Thoracic aorta (tissue), 2 donors: ENCODE measurements around the gene HPF1. TPM values are rescaled to one million over a fixed set of nuclear protein-coding genes. Genes with fewer than 3 reads are reported as not detected.

ENCODE experiments used
- ATAC-seq: fragments of 150-250 bp; one replicate; pipeline ENCODE4 v1.8.0; 2017; ENCODE audit warnings: low read depth; ENCODE audit not compliant: insufficient number of reproducible peaks, low FRiP score
- DNase-seq: peaks from one replicate; pipeline ENCODE4 v3.0.0-alpha.2; 2020; ENCODE audit warnings: low spot score
- H3K27ac ChIP-seq, 2 donors: fragments of 200-600 bp; sonication (generic); 1 replicate in 1 of 2; 2 replicates in 1 of 2; pipeline ENCODE4 v1.5.1; 2016; ENCODE audit warnings: mild to moderate bottlenecking in 2 of 2, moderate library complexity in 2 of 2
- H3K27me3 ChIP-seq: fragments of 200-600 bp; sonication (generic); replicated peaks from 2 replicates; pipeline ENCODE4 v1.6.0; 2016; ENCODE audit warnings: mild to moderate bottlenecking; ENCODE audit not compliant: insufficient read depth
- H3K36me3 ChIP-seq: fragments of 200-600 bp; sonication (generic); one replicate; pipeline ENCODE4 v1.5.1; 2016
- H3K4me1 ChIP-seq, 2 donors: fragments of 200-600 bp; sonication (generic); 1 replicate in 1 of 2; 2 replicates in 1 of 2; pipeline versions ENCODE4 v1.5.1 to v1.6.0; 2016; ENCODE audit warnings: low read depth in 2 of 2, mild to moderate bottlenecking in 1 of 2; ENCODE audit not compliant: control insufficient read depth in 1 of 2
- H3K4me3 ChIP-seq: fragments of 200-600 bp; sonication (generic); 2 replicates; pipeline ENCODE4 v1.5.1; 2016; ENCODE audit warnings: mild to moderate bottlenecking
- H3K9me3 ChIP-seq: fragments of 200-600 bp; sonication (generic); 2 replicates; pipeline ENCODE4 v1.5.1; 2016
- CTCF ChIP-seq: fragments of 200-600 bp; sonication (generic); IDR thresholded peaks from one replicate; pipeline ENCODE4 v1.5.1; 2019; ENCODE audit warnings: antibody characterized with exemption
- total RNA-seq, 2 donors: library from RNA; depleted of rRNA; stranded (reverse); fragments of >200 nt; gene quantifications; one replicate each; pipeline versions ENCODE4 v1.1.0 to v1.2.3, GENCODE V29; 2016

Gene HPF1
- total RNA-seq, 2 donors from 2014 or later = 18.7 to 50.7 TPM

GRCh38 chr4:169689681-169690080 is 68.1 kb downstream of the HPF1 start:
- Histone ChIP-seq H3K36me3 (no peaks in the 10 kb centered on the region), H3K4me3 (no peak overlapping the region), H3K27ac (no peak overlapping the region), H3K9me3 (no peaks in the 10 kb centered on the region), H3K27me3 (no peaks in the 10 kb centered on the region), H3K4me1 (no peaks in the 10 kb centered on the region)
- ATAC-seq = no peak
- no peak for DNase-seq
- no peak for TF ChIP-seq CTCF

- no peaks in the 10 kb centered on the region for H3K36me3 ChIP-seq
- ATAC-seq (no peak), DNase-seq (no peak)
- H3K4me1 ChIP-seq = no peaks in the 10 kb centered on the region
- H3K9me3 ChIP-seq = no peaks in the 10 kb centered on the region
- no peaks in the 10 kb centered on the region for H3K27me3 ChIP-seq
- TF ChIP-seq CTCF = no peak
- no peak overlapping the region for H3K27ac ChIP-seq
- H3K4me3 ChIP-seq = no peak overlapping the region
Observed at GRCh38 chr4:169682372-169683047, 75.2 kb downstream of the HPF1 start.

Other genes with a start within 250 kb of the HPF1 start
- gene NEK1, start 145.4 kb downstream of the HPF1 start, total RNA-seq = 10 to 100 TPM in 1 of 2 donors, 1 to 10 TPM in 1; 8.0 to 24.0 TPM
- 10 to 100 TPM; 13.0 to 20.0 TPM for gene CLCN3, start 137.4 kb downstream of the HPF1 start, total RNA-seq